HepG2 (cell line): Measurements from ENCODE around the gene PARP15. TPM values are rescaled to one million over a fixed set of nuclear protein-coding genes. Genes with fewer than 3 reads are reported as not detected.
A peak's percentile ranks its signal among the peaks of the same experiment; 100 is the strongest.

Experiments
- ATF5 ChIP-seq: sonication (generic); formaldehyde crosslinking; IDR thresholded peaks from 2 replicates; pipeline ENCODE4 v1.4.0; 2020; ENCODE audit warnings: mild to moderate bottlenecking, low read depth, missing genetic modification reagents
- ESRRA ChIP-seq: sonication (generic); formaldehyde crosslinking; IDR thresholded peaks from 2 replicates; pipeline ENCODE4 v1.5.1; 2020; ENCODE audit warnings: mild to moderate bottlenecking, low read depth, missing genetic modification reagents
- GFI1 ChIP-seq: sonication (generic); formaldehyde crosslinking; IDR thresholded peaks from 2 replicates; pipeline ENCODE4 v1.5.0; 2020; ENCODE audit warnings: missing genetic modification reagents, mild to moderate bottlenecking, borderline replicate concordance
- HDAC2 ChIP-seq: sonication (generic); formaldehyde crosslinking; IDR thresholded peaks from 2 replicates; pipeline ENCODE4 v1.4.0; 2020; ENCODE audit warnings: missing genetic modification reagents
- HNRNPK ChIP-seq: fragments of 200-400 bp; formaldehyde crosslinking; IDR thresholded peaks from 2 replicates; pipeline ENCODE4 v1.6.1; 2018; ENCODE audit warnings: low read length, low read depth, moderate library complexity, mild to moderate bottlenecking; ENCODE audit not compliant: poor library complexity, severe bottlenecking
- KDM5B ChIP-seq: sonication (generic); formaldehyde crosslinking; IDR thresholded peaks from 2 replicates; pipeline ENCODE4 v1.4.0; 2020; ENCODE audit warnings: missing genetic modification reagents, mild to moderate bottlenecking, borderline replicate concordance
- MEIS2 ChIP-seq: sonication (generic); formaldehyde crosslinking; IDR thresholded peaks from 2 replicates; pipeline ENCODE4 v1.9.0; 2021; ENCODE audit warnings: mild to moderate bottlenecking, missing genetic modification reagents
- RAD21 ChIP-seq: fragments of 450-650 bp; formaldehyde crosslinking; IDR thresholded peaks from 2 replicates; pipeline ENCODE4 v1.5.0; 2020; ENCODE audit warnings: mild to moderate bottlenecking
- RFXAP ChIP-seq: sonication (generic); formaldehyde crosslinking; IDR thresholded peaks from 2 replicates; pipeline ENCODE4 v1.4.0; 2020; ENCODE audit warnings: missing genetic modification reagents, borderline replicate concordance
- SIX1 ChIP-seq: sonication (generic); formaldehyde crosslinking; IDR thresholded peaks from 2 replicates; pipeline ENCODE4 v1.4.0; 2020; ENCODE audit warnings: missing genetic modification reagents, borderline replicate concordance
- SKIL ChIP-seq: sonication (generic); formaldehyde crosslinking; IDR thresholded peaks from 2 replicates; pipeline ENCODE4 v1.8.0; 2022; ENCODE audit warnings: missing genetic modification reagents, mild to moderate bottlenecking, moderate library complexity, borderline replicate concordance
- SP2 ChIP-seq: sonication (generic); formaldehyde crosslinking; IDR thresholded peaks from 2 replicates; pipeline ENCODE4 v1.5.1; 2020; ENCODE audit warnings: mild to moderate bottlenecking, missing genetic modification reagents
- TFDP2 ChIP-seq: sonication (generic); formaldehyde crosslinking; IDR thresholded peaks from 2 replicates; pipeline ENCODE4 v1.4.0; 2020; ENCODE audit warnings: missing genetic modification reagents
- YY1 ChIP-seq: IDR thresholded peaks from 2 replicates; pipeline ENCODE4 v1.6.1; 2011; ENCODE audit warnings: low read length, low read depth, moderate library complexity, mild to moderate bottlenecking; ENCODE audit not compliant: insufficient read depth, insufficient replicate concordance
- ZFP1 ChIP-seq: IDR thresholded peaks from 2 replicates; pipeline ENCODE4 v1.6.1; 2016
- ZFP62 ChIP-seq: sonication (generic); formaldehyde crosslinking; IDR thresholded peaks from 2 replicates; pipeline ENCODE4 v1.4.0; 2020; ENCODE audit warnings: missing genetic modification reagents
- ZNF512 ChIP-seq: sonication (generic); formaldehyde crosslinking; IDR thresholded peaks from 2 replicates; pipeline ENCODE4 v1.4.0; 2020; ENCODE audit warnings: mild to moderate bottlenecking, missing genetic modification reagents
- ZNF691 ChIP-seq: sonication (generic); formaldehyde crosslinking; IDR thresholded peaks from 2 replicates; pipeline ENCODE4 v1.4.0; 2020; ENCODE audit warnings: missing genetic modification reagents, low read depth, mild to moderate bottlenecking, borderline replicate concordance
- ZNF782 ChIP-seq: sonication (generic); formaldehyde crosslinking; IDR thresholded peaks from 2 replicates; pipeline ENCODE4 v1.4.0; 2020; ENCODE audit warnings: missing genetic modification reagents, mild to moderate bottlenecking, borderline replicate concordance
- ZNF83 ChIP-seq: sonication (generic); formaldehyde crosslinking; IDR thresholded peaks from 2 replicates; pipeline ENCODE4 v1.4.0; 2020; ENCODE audit warnings: missing genetic modification reagents, mild to moderate bottlenecking, borderline replicate concordance
- ZNF850 ChIP-seq: sonication (generic); formaldehyde crosslinking; conservative IDR thresholded peaks from 2 replicates; pipeline ENCODE4 v1.9.0; 2021; ENCODE audit warnings: mild to moderate bottlenecking, missing genetic modification reagents
- polyA plus RNA-seq, 8 experiments: library from polyadenylated mRNA; depleted of rRNA in 3 of 8; stranded (reverse) in 7 of 8; unstranded in 1 of 8; fragments of >200 nt; fragmentation: Illumina TruSeq in 4 of 8; extraction: Trizol in 4 of 8; gene quantifications; 2 replicates each; pipeline versions ENCODE4 v1.2.1 to v1.2.3, GENCODE V29; 2011 to 2016; ENCODE audit warnings: low read depth in 4 of 8, missing spikeins in 1 of 8, mixed read lengths in 1 of 8; ENCODE audit not compliant: insufficient read depth in 1 of 8
- total RNA-seq, 5 experiments: library from RNA; depleted of rRNA; stranded (reverse); fragments of >200 nt; fragmentation: Illumina TruSeq; extraction: Trizol; gene quantifications; 2 replicates each; pipeline ENCODE4 v1.2.3, GENCODE V29; 2016; ENCODE audit warnings: low read depth in 1 of 5

PARP15 gene
- total and polyA plus RNA-seq, 2 of the 13 experiments (the other 11 are each of a cell fraction or from before 2014, with no cell fraction given): 0.02 TPM; not detected in 1

- TF ChIP-seq ZNF512 (CRISPR knock-in tag) (no peak), MEIS2 (peak; percentile 55), ATF5 (0 out of 2 replicates have a peak, but pooled peaks have one; percentile 50), KDM5B (CRISPR knock-in tag) (peak; percentile 92), ZNF83 (CRISPR knock-in tag) (no peak), ZNF782 (CRISPR knock-in tag) (peak; percentile 51; the same call in 1 of the 2 replicates), SIX1 (no peak), SKIL (CRISPR knock-in tag) (no peak), ZNF691 (CRISPR knock-in tag) (0 out of 2 replicates have a peak, but pooled peaks have one; percentile 54), ZNF850 (CRISPR knock-in tag) (no peak), ZFP1 (CRISPR knock-in tag) (no peak), HNRNPK (peak; percentile 66), YY1 (peak; percentile 57), TFDP2 (CRISPR knock-in tag) (peak; percentile 85), ZFP62 (CRISPR knock-in tag) (no peak), ESRRA (CRISPR knock-in tag) (peak; percentile 66; the same call in 1 of the 2 replicates), RAD21 (CRISPR knock-in tag) (peak; percentile 31; the same call in 1 of the 2 replicates), SP2 (CRISPR knock-in tag) (peak; percentile 39; the same call in 1 of the 2 replicates), HDAC2 (CRISPR knock-in tag) (peak; percentile 68), GFI1 (peak; percentile 31; the same call in 1 of the 2 replicates), RFXAP (CRISPR knock-in tag) (no peak)
These were observed 13.1 kb upstream of the PARP15 start, which contains the start of the genes DTX3L and PARP9 (continued) for GRCh38 chr3:122564155-122564912.
